ENCODE measurements around the gene F13A1. TPM values are rescaled to one million over a fixed set of nuclear protein-coding genes. Genes with fewer than 3 reads are reported as not detected.

The F13A1 gene
- total RNA-seq (2014; rRNA removed; shearing (Covaris generic)) (not detected in 2 replicates), polyA plus RNA-seq (2016; fragmentation: Nextera tagmentation; extraction: Ambion mirVana) (not detected in 2 replicates)

DNA sequence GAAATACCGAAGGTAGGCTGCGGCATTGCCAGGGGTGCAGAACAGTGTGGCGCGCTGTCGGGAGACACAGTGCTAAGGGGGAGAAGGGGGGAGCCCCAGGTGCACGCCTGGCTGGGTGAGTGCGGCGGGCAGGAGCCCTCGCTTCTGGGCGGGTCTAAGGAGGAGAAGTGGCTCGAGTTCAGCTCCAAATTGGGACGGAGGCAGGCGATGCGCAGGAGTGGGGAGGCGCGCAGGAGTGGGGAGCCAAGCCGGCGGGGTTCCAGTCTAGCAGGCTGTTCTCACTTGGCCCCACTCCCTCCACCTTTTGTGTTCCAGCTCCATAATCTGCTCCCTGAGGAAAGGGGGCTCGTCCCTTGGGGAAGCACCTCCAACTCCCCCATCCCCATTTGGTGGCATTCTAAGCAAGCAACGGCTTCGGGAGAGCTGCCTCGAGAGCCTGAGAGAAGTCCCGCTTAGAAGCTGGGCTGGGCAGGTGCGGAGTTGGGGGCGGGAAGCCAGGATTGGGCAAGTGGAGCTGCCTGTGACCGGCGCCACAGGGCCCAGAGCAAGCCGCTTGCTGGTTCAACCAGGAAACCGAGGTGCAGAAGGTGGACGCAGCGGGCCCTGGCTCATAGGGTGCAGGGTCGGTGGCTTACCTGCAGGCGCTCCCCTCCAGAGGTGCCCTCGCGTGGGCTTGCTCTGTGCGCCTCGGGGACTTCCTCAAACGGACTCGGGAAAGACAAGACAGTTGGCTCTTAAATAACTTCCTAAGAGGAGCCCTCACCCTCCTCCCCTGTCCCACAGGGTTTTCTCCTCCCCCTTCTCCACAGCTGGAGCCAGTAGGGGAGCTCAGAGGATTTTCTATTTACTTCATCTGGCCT, at the start of gene F13A1:
F13A1 (minus strand) TSS at position 711 of the 860 bp plus-strand sequence. CDS start 1,998 bp downstream, outside the sequence.
- H3F3A ChIP-seq (ENCODE audit: insufficient read depth), result no peaks in the 10 kb centered on the region
- H2AFZ ChIP-seq, result no peak within 1 kb of the TSS
- TF ChIP-seq EZH2phosphoT487 (IDR thresholded peaks at IDR 0.05; ENCODE audit: insufficient read depth, low read depth) (no peak), EZH2 (IDR thresholded peaks at IDR 0.05; ENCODE audit: insufficient read depth, poor library complexity, severe bottlenecking) (no peak)
- H3K27me3 ChIP-seq (replicated peaks; ENCODE audit: insufficient read depth), result peaks cover 7% of the 10 kb centered on the region; the same call in 1 of the 2 replicates
- DNase-seq, result no peak
- H3K4me3 ChIP-seq, result no peak within 1 kb of the TSS
- in situ Hi-C loops (cut with MboI), result no loop called here
- H4K20me1 ChIP-seq (ENCODE audit: insufficient read depth), result no peaks in the 10 kb centered on the region
- no peaks in the 10 kb centered on the region for H3K4me1 ChIP-seq (ENCODE audit: insufficient read depth)
- H3K9me2 ChIP-seq (ENCODE audit: insufficient read depth), result no peaks in the 10 kb centered on the region
- H3K9me3 ChIP-seq (ENCODE audit: low read depth), result no peaks in the 10 kb centered on the region
- H3K9ac ChIP-seq, result no peak within 1 kb of the TSS
- H3K36me3 ChIP-seq (ENCODE audit: low read depth), result no peaks in the 10 kb centered on the region
- no peak within 1 kb of the TSS for H3K27ac ChIP-seq
- no peak within 1 kb of the TSS for H3K4me2 ChIP-seq (ENCODE audit: unreplicated experiment)
- 10 to 12% methylated on average over 37 to 39 of the region's 39 CpGs for WGBS, 2 experiments (ENCODE audit: low coverage in 1 of 2, low lambda C conversion rate in 2 of 2, missing lambda C conversion rate in 2 of 2)
- H3K79me2 ChIP-seq (ENCODE audit: insufficient read depth), result no peaks in the 10 kb centered on the region

DNA sequence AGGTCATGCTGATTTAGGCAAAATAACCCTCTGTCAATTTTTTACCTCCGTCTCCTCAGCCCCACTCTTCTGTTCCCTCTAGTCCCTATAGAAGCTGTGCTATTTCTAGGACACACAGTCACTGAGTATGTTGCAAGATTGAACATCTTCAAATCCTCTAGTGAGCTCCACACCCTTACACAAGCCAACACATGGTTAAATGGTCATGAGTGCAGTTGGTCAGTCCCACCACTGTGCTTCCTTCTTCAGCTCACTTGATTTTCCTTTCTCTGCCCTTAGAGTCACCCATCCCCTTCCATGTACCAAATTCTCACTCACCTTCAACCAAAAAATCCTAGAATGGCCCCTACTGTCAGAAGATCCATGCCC, 48.2 kb upstream of the F13A1 start:
- H3K27ac ChIP-seq, result no peak overlapping the region
- no peak for TF ChIP-seq EZH2phosphoT487 (IDR thresholded peaks at IDR 0.05; ENCODE audit: insufficient read depth, low read depth)
- TF ChIP-seq EZH2 (IDR thresholded peaks at IDR 0.05; ENCODE audit: insufficient read depth, poor library complexity, severe bottlenecking), result no peak
- no peaks in the 10 kb centered on the region for H3K36me3 ChIP-seq (ENCODE audit: low read depth)
- H3K9ac ChIP-seq, result no peak overlapping the region
- WGBS, 2 experiments (ENCODE audit: low coverage in 1 of 2, low lambda C conversion rate in 2 of 2, missing lambda C conversion rate in 2 of 2), result 28 to 47% methylated on average over 1 of the region's 1 CpG
- no peaks in the 10 kb centered on the region for H3K27me3 ChIP-seq (replicated peaks; ENCODE audit: insufficient read depth)
- no peaks in the 10 kb centered on the region for H3K9me2 ChIP-seq (ENCODE audit: insufficient read depth)
- no peak overlapping the region for H3K4me3 ChIP-seq
- no peaks in the 10 kb centered on the region for H4K20me1 ChIP-seq (ENCODE audit: insufficient read depth)
- no peaks in the 10 kb centered on the region for H3F3A ChIP-seq (ENCODE audit: insufficient read depth)
- H2AFZ ChIP-seq, result no peak overlapping the region
- H3K9me3 ChIP-seq (ENCODE audit: low read depth), result no peaks in the 10 kb centered on the region
- H3K4me1 ChIP-seq (ENCODE audit: insufficient read depth), result no peaks in the 10 kb centered on the region
- no peak overlapping the region for H3K4me2 ChIP-seq (ENCODE audit: unreplicated experiment)
- H3K79me2 ChIP-seq (ENCODE audit: insufficient read depth), result no peaks in the 10 kb centered on the region
- no peak for DNase-seq
- in situ Hi-C loops (cut with MboI), result no loop called here

DNA sequence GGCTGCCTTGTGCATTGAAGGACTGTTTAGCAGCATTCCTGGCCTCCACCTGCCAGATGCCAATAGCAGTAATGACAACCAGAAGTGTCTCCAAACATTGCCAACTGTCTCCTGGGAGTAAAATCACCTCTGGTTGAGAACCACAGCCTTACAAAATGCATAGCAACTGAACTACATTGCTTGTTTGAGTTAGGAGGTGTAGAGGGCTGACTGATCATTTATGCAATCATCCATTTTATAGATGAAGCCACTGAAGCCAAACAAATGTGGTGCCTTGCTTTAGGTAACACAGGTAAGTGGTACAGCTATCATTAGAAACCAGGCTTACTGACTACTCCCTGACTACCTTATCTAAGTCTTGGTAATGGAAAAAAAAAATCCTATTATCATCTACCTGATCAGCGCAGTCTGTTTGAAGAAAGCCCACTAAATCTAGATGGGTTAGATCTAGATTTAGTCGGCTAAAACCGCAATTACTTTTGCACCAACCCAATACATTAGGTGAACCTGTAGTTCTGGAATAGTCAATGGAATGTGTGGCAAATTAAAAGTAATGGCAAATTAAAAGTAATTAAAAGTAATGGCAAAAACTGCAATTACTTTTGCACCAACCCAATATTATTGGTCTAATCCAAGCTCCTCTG, 47.7 kb upstream of the F13A1 start:
- Histone ChIP-seq H3K27ac (no peak overlapping the region), H4K20me1 (ENCODE audit: insufficient read depth) (no peaks in the 10 kb centered on the region), H3K9me2 (ENCODE audit: insufficient read depth) (no peaks in the 10 kb centered on the region), H3K9ac (no peak overlapping the region), H3K9me3 (ENCODE audit: low read depth) (no peaks in the 10 kb centered on the region), H3K4me3 (no peak overlapping the region), H2AFZ (no peak overlapping the region), H3K27me3 (replicated peaks; ENCODE audit: insufficient read depth) (no peaks in the 10 kb centered on the region), H3K4me1 (ENCODE audit: insufficient read depth) (no peaks in the 10 kb centered on the region), H3K36me3 (ENCODE audit: low read depth) (no peaks in the 10 kb centered on the region), H3K4me2 (ENCODE audit: unreplicated experiment) (no peak overlapping the region), H3K79me2 (ENCODE audit: insufficient read depth) (no peaks in the 10 kb centered on the region), H3F3A (ENCODE audit: insufficient read depth) (no peaks in the 10 kb centered on the region)
- WGBS, 2 experiments (ENCODE audit: low coverage in 1 of 2, low lambda C conversion rate in 2 of 2, missing lambda C conversion rate in 2 of 2), result 64 to 67% methylated on average over 3 of the region's 3 CpGs
- in situ Hi-C loops (cut with MboI), result no loop called here
- no peak for TF ChIP-seq EZH2 (IDR thresholded peaks at IDR 0.05; ENCODE audit: insufficient read depth, poor library complexity, severe bottlenecking)
- TF ChIP-seq EZH2phosphoT487 (IDR thresholded peaks at IDR 0.05; ENCODE audit: insufficient read depth, low read depth), result no peak
- DNase-seq, result no peak

DNA sequence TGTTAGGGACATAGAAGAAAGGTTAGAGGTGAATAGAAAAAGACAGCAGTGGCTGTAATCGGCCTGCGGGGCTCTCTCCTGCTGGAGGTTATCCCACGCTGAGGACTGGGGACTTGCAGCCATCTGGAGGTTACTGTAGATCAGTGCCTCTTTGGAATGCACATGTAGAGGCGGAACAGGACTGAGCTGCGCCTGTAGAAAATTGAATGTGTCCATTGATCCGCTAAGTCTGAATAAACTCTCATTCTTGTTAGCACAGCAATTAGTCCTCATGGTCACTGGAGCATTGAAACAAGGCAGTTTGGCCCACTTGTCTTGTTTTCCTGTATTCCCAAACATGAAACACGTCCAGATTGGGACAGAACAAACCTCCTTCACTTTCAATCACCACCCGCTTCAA, 46.3 kb upstream of the F13A1 start:
- Histone ChIP-seq H4K20me1 (ENCODE audit: insufficient read depth) (no peaks in the 10 kb centered on the region), H3K36me3 (ENCODE audit: low read depth) (no peaks in the 10 kb centered on the region), H3K79me2 (ENCODE audit: insufficient read depth) (no peaks in the 10 kb centered on the region), H2AFZ (no peak overlapping the region), H3K27ac (no peak overlapping the region), H3K4me1 (ENCODE audit: insufficient read depth) (no peaks in the 10 kb centered on the region), H3K27me3 (replicated peaks; ENCODE audit: insufficient read depth) (no peaks in the 10 kb centered on the region), H3K4me3 (no peak overlapping the region), H3F3A (ENCODE audit: insufficient read depth) (no peaks in the 10 kb centered on the region), H3K9ac (no peak overlapping the region), H3K9me2 (ENCODE audit: insufficient read depth) (no peaks in the 10 kb centered on the region), H3K4me2 (ENCODE audit: unreplicated experiment) (no peak overlapping the region), H3K9me3 (ENCODE audit: low read depth) (no peaks in the 10 kb centered on the region)
- TF ChIP-seq EZH2phosphoT487 (IDR thresholded peaks at IDR 0.05; ENCODE audit: insufficient read depth, low read depth) (no peak), EZH2 (IDR thresholded peaks at IDR 0.05; ENCODE audit: insufficient read depth, poor library complexity, severe bottlenecking) (no peak)
- WGBS, 2 experiments (ENCODE audit: low coverage in 1 of 2, low lambda C conversion rate in 2 of 2, missing lambda C conversion rate in 2 of 2), result 21 to 23% methylated on average over 8 of the region's 8 CpGs
- DNase-seq, result no peak
- in situ Hi-C loops (cut with MboI), result no loop called here
